PC-3 (cell line): Measurements from ENCODE around the gene MS4A15.

Experiments
- EZH2 ChIP-seq: fragments of 300-600 bp; sonication (generic); IDR thresholded peaks from one replicate; pipeline ENCODE4 v1.6.1; 2017; ENCODE audit warnings: antibody characterized with exemption, mild to moderate bottlenecking, low read length; ENCODE audit not compliant: unreplicated experiment
- TF ChIP-seq, protein P1 (sequence below): fragments of 300-600 bp; sonication (generic); conservative IDR thresholded peaks from 2 replicates; pipeline ENCODE4 v1.5.1; 2017; ENCODE audit warnings: antibody characterized with exemption, low read depth, mild to moderate bottlenecking, low read length

DNA sequence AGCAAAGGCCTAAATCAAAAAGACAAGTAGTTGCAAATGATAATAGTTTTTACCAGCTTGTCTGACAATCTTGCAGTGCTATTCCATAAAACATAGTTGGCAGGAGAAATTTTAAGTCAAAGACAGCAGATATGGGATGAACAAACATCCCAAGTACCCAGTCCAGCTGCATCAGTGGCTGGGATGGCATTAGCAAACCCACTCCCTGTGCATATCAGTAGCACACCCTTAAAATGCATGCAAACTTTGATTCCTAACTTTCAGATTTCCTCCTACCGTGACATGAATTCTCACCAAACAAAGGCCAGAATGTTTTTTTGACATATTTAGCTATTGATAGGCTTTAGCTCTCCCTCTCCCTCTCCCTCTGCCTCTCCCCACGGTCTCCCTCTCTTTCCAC lies 57.4 kb downstream of the MS4A15 start:
- no peak for TF ChIP-seq EZH2
- TF ChIP-seq, protein P1, sequence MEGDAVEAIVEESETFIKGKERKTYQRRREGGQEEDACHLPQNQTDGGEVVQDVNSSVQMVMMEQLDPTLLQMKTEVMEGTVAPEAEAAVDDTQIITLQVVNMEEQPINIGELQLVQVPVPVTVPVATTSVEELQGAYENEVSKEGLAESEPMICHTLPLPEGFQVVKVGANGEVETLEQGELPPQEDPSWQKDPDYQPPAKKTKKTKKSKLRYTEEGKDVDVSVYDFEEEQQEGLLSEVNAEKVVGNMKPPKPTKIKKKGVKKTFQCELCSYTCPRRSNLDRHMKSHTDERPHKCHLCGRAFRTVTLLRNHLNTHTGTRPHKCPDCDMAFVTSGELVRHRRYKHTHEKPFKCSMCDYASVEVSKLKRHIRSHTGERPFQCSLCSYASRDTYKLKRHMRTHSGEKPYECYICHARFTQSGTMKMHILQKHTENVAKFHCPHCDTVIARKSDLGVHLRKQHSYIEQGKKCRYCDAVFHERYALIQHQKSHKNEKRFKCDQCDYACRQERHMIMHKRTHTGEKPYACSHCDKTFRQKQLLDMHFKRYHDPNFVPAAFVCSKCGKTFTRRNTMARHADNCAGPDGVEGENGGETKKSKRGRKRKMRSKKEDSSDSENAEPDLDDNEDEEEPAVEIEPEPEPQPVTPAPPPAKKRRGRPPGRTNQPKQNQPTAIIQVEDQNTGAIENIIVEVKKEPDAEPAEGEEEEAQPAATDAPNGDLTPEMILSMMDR = no peak
